ENCODE measurements around the gene TRIM7.
A peak's percentile ranks its signal among the peaks of the same experiment; 100 is the strongest.

Gene TRIM7

DNA sequence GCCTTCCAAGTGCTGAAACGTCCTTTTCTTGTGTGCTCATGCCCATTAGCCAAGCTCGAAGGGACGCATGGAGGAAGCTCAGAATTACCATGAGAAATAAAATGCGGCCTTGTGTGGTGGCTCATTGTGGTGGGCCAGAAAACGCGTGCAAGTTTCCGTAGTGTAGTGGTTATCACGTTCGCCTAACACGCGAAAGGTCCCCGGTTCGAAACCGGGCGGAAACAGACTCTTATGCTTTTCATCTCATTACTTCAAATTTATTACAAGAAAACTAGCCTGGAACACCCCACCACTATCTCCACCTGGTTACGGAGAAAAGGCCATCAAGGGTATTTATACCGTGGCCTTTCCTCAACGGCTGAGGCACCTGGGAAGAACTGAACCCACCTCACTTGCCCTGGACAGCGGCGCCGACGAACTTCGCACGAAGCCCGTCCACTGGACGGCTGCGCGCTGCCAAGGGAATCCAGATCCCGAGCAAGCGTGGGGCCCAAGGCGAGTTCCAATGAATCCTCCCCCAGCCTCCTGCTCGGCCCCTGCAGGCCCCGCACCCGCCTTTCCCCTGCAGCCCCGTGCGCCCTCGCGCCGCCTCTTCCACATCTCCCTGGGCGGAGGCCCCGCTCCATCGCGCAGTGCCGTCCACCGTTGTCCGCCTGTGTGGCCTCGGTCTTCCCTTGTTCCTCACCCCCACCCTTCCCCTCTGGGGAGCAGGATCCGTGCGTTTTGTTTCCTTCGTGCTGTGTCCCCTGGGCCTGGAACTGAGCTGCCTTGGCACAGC is 35.3 kb downstream of the TRIM7 start:
- peak; percentile 89 for DNase-seq

- DNase-seq: no peak
Measured at GRCh38 chr5:181168595-181169118, 36.3 kb downstream of the TRIM7 start.

DNA sequence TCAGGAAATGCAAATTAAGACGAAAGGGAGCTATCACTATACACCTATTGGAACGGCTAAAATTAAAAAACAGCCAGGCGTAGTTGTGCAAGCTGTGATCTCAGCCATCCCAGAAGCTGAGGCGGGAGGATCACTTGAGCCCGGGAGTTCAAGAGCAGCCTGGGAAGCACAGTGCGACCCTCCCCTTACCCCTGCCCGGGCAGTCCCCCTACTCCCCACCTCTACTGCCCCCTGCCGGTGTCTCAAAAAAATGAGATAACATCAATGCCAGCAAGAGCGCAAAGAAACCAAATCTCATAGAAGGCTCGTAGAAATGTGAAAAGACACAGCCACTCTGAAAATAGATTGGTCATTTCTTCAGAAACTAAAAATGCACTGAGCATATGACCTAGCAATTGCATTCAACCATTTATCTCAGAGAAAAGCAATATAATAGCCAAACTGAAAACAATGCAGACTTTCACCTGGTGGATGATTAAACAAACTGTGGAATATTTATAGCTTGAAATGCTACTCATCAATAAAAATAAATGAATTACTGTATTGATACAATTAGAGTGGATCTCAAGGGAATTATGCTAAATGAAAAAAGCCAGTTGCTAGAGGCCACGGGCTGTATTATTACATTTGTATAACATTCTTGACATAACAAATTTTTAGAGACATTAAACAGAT is 37.0 kb downstream of the TRIM7 start:
- DNase-seq: peak; percentile 64

DNA sequence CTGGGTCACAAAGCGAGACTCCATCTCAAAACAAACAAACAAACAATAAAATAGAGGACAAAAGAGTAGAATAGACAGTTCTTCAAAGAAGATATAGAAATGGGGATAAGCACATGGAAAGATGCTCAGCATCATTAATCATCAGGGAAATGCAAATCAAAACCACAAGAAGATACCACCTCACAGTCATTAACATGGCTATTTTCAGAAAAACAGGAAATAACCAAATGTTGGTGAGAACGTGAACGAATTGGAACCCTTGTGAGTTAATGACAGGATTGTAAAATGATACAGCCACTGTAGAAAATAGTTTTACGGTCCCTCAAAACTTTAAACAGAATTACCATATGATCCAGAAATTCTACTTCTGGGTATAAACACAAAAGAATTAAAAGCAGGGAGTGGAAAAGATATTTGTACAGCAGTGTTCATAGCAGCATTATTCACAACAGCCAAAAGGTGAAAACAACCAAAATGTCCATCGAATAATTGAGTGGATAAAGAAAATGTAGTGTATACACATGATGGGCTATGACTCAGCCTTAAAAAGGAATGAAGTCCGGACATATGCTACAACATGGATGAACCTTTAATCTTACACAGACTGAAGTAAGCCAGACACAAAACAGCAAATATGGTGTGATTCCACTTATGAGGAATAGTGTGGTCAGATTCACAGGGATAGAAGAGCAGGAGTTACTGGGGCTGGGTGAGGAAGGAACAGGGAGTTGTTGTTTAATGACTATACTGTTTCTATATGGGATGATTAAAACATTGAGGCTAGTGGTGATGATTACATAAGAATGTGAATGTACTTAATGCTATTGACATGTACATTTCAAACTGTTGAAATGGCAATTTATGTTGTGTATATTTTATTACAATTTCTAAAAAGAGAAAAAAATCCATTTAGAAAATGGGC is 37.9 kb downstream of the TRIM7 start:
- no peak for DNase-seq

DNA sequence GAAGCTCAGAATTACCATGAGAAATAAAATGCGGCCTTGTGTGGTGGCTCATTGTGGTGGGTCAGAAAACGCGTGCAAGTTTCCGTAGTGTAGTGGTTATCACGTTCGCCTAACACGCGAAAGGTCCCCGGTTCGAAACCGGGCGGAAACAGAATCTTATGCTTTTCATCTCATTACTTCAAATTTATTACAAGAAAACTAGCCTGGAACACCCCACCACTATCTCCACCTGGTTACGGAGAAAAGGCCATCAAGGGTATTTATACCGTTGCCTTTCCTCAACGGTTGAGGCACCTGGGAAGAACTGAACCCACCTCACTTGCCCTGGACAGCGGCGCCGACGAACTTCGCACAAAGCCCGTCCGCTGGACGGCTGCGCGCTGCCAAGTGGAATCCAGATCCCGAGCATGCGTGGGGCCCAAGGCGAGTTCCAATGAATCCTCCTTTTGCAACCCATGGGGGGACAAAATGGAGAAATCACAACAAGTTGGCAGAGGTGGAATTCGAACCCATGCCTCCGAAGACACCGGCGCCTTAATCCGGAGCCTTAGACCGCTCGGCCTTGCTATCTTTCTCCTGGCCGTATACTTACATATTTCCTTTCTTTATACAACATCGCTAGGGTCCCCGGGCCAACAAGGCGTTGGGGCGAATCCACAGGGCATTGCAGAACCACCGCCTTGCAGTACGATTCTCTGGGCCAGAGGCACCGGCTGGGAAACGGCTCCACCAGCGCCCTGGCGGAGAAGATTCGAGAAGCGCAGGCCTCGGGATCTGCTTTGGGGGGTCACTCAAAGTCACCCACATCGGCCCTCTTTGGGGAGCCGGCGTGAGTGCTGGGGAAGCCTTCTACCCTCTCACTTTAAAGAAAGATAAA is 40.7 kb downstream of the TRIM7 start:
- no peak for DNase-seq

- DNase-seq: no peak
Measured at GRCh38 chr5:181163487-181164075, 41.4 kb downstream of the TRIM7 start.

GRCh38 chr5:181161534-181162175 is 43.3 kb downstream of the TRIM7 start:
- DNase-seq: no peak

DNA sequence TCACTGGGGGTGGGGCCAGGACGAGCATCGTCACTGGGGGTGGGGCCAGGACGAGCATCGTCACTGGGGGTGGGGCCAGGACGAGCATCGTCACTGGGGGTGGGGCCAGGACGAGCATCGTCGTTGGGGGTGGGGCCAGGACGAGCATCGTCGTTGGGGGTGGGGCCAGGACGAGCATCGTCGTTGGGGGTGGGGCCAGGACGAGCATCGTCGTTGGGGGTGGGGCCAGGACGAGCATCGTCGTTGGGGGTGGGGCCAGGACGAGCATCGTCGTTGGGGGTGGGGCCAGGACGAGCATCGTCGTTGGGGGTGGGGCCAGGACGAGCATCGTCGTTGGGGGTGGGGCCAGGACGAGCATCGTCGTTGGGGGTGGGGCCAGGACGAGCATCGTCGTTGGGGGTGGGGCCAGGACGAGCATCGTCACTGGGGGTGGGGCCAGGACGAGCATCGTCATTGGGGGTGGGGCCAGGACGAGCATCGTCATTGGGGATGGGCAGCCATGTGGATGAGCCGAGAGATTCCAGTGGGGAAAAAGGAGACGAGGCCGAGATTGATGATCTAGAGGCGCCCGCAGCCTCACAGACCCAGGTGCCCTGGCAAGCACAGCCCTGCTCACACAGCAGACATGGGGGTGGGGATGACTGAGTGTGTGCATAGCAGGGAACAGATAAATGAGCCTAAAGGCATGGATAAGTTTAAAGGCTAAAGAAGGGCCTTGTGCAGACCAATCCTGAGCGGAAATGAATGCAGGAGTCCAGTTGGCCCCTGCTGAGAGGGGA is 44.1 kb downstream of the TRIM7 start:
- peak; percentile 85 for DNase-seq

- DNase-seq: peak; percentile 93
Measured at GRCh38 chr5:181160152-181160754, 44.7 kb downstream of the TRIM7 start.

DNA sequence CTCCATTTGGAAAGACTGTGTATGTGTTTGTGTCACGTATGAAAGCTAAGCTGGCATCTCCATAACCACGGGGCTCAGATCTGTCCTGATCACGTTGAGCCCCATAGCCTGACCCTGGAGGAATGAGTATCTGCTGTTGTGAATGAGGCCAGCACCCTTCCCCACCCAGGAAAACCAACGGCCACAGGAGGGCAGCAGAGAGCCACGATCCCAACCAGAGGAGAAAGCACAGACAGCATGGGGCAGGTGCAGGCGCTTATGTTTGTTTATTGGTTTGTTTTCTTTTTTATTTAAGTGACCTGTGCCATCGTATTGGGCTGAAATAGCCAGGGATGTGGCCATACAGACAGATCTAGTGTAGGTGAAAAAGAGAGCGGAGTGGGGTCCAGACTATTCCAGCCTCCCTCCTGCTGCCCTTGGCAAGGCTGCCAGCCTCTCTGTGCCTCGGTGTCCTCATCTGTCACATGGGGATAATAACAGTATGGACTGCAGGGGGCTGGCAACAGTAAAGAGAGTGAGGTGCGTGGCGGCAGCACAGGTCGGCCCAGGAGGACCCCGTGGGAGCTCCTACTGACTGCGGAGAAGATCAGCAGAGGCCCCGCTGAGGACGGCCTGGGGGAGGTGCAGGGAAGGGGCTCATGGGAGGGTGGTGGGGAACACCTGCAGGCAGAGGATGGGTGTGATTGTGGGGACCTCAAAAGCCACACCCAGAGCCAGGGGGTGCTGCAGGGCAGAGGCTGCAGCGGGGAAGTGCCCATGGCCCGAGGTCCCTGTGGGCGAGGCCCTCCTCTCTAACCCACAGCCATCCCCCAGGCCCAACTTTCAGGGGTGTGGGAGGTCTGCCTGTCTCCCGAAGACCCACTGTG is 45.5 kb downstream of the TRIM7 start:
- DNase-seq: peak; percentile 97

- DNase-seq: no peak
Measured at GRCh38 chr5:181158869-181159268, 46.1 kb downstream of the TRIM7 start.

- no peak for DNase-seq
Measured at GRCh38 chr5:181156758-181157157, 48.2 kb downstream of the TRIM7 start.

DNA sequence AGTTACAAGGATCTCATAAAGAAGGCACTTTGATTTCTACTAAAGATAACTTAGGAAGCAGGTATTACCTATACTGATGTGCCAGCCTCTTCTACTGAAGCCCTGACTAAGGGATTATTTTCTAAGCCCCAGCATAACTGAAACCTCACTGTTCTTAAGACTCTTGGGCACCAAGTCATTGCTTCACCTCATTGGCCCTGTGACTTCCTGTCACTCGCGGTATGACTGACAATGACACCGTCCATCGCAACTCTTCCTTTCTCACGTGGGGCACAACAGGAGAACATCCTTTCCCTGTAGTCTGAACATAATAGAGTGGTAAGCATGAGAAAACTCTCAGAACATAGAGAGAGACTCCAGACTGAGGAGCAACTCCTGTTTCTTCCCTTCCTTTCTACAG is 51.2 kb downstream of the TRIM7 start:
- DNase-seq: no peak

- DNase-seq: no peak
Measured at GRCh38 chr5:181152406-181152805, 52.6 kb downstream of the TRIM7 start.

DNA sequence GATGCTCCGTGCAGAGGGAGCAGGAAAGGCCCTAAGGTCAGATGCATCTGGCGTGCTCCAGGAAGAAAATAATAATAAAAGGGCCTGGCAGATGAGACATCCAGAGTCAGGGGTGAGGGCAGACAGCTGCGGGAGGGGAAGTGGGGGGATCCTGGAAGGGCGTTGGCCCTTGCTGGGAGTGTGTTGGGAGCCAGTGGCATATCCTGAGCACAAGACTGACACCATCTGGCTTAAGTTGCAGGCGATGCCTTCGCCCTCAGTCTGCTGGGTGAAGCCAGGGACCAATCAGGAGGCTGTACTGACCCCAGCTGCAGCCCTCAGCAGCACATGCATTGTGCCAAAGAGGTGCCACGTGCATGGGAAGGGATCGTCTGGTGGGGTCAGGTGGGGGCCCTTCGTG is 53.9 kb downstream of the TRIM7 start:
- no peak for DNase-seq

GRCh38 chr5:181149806-181150733 is 54.9 kb downstream of the TRIM7 start:
- no peak for DNase-seq

- DNase-seq: no peak
Measured at GRCh38 chr5:181149355-181149754, 55.6 kb downstream of the TRIM7 start.

Data from activated effector memory CD4-positive, alpha-beta T cell treated with anti-CD3 and anti-CD28 coated beads, Interleukin-2, amount 50 U/mL, for 16 hours (primary cell).